Stimulated activated CD8-positive, alpha-beta memory T cell treated with anti-CD3 and anti-CD28 coated beads, Interleukin-15, amount 100 ng/mL, for 24 hours (primary cell): ENCODE measurements around the gene PSMD3.

ENCODE experiments used
- DNase-seq: peaks from one replicate; pipeline ENCODE4 v3.0.0-alpha.2; 2020; ENCODE audit warnings: low read depth

Gene PSMD3

DNA sequence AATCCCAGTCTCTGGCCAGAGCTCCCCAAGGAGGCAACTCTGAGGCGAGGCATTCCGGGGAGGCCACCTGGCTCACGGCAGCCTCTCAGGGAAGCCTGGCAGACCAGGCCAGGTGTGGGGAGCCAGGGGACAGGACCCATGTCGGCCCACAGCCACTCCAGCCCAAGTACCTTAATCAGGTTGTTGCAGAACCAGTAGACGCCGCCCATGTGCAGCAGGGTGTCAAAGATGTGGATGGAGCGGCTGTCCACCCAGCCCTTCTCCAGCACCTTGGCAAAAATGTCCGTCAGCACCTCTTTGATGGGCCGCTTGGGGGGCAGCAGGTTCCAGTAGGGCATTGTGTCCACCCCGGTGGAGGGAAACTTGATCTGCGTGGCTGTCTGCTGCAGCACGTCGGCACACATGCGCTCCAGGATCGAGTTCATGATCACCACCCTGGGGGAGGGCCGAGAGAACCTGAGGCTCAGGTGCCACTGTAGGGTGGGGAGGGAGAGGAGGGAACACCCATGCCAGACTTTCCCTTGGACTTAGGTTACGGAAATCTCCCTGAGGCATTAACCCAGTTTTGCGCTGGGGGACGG lies 42.4 kb downstream of the PSMD3 start:
- DNase-seq = no peak

DNA sequence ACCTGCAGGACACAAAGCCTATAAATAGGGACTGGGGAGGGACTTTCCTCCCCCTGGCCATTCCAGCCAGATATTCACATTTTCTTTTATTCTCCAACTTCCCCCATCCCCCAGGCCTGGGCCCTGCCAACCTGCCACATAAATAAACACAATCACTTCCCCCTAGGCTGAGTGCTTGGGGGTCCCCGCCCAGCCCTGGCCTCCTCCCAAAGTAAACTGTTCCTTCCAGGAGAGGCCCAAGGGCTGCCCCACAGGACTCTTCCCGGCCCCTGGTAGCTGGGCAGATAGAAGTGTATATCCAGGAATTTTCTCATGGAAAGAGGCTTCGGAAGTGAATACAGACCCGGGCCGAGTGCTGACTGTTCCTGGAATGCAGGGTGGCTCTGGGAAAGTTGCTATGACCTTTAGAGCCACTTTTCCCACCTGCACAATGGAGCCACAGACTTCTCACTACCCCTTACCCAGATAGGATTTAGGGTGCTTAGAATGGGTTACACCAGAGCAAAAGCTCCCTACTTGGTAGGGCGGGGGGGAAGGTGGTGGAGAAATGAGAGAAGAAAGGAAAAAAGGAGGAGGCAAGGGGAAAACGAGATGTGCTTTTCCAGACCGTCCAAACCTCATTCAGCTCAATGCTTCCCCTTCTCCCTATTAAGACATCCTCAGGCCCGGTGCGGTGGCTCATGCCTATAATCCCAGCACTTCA lies 43.1 kb downstream of the PSMD3 start:
- DNase-seq = no peak

DNA sequence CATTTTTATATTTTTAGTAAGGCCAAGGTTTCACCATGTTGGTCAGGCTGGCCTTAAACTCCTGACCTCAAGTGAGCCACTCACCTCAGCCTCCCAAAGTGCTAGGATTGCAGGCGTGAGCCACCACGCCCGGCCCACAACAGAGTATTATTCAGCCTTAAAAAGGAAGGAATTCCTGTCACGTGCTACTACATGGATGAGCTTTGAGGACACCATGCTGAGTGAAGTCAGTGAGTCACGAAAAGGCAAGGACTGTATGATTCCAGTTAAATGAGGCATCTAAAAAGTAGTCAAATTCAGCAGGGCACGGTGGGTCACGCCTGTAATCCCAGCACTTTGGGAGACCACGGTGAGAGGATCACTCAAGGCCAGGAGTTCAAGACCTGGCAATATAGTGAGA lies 44.3 kb downstream of the PSMD3 start:
- DNase-seq = no peak

DNA sequence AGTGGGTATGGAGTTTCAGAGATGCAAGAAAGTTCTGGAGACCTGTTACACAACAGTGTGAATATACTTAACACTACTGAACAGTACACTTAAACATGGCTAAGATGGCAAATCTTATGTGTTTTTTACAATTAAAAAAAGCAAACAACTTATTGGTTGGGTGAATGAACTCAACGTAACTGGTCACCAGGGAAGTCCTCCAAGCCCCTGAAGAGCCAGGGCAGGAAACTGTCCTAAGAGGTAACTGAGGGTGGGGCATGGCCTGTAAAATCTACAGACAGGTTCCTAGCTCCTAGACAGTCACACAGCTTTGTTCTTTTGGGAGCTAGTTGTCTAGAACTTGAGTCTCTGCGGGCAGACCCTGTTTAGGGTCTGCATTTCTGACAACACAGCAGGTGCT lies 45.0 kb downstream of the PSMD3 start:
- DNase-seq = no peak

DNA sequence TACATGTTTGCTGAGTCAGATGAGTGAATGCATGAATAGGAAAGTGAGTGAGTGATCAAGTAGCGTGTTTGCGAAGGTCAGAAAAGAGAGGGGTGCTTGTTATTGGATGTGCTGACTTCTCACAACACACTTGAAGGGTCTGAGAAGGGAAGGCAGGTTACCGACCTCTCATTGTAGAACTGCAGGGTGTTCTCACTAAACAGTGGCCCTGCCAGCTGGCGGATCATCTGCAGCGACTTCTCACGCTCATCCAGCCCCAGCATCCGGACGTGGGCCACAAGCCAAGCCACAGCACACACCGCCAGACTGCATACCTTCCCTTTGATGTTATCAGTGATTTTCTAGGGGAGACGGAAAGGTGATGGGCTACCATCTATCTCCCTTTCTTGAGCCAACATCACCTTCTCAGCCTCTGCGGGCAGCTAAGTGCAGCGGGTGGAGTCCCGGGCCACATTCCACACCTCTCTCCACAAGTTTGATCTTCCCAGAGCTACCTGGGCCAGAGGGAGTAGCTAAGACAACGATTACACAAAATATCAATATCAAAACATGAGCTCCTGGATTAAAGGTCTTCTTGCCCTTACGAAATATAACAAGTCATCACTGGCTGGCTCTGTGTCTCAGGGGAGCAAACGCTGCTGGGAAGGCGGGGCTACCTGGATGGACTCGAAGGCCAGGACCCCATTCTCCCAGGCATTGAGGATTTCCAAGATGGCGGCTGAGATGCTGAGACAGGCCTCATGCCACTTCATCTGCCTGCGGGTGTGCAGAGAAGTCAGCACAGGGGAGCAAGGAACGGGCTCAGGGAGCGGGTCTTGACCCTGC lies 45.6 kb downstream of the PSMD3 start:
- no peak for DNase-seq

DNA sequence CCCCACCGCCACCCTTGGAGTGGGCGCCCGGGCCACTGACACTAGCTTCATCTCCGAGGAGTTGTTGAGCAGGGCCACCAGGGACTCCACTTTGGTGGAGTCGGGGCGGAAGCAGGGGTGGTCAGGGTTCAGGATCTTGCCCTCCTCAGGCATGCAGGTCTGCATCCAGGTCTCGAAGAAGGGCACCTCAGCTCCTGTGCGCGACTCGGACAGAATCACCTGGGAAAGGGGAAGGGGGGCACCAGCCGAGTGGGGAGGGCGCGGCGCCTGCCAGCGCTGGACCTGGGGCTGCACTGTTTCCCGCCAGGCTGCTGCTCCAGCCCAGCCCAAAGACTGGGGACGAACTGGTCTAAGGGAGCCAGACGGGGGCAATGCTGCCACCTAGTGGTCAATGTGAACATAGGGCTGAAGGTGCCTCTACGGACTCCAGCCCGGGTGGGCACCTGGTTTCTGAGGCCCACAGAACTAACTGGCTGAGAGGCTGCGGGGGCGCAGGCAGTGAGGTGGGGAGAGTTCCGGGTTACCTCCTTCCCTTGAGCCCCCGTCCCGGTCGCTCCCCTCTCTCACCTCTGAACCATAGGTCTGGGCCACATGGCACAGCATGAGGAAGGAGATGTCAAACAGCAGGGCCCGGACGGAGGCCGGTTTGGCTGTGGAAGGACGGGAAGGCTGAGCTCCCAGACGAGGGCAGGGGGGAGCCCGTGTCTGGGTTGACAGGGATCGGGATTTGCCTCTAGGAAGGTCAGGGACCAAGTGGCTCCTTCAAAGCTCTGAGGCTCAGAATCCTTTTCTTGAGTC lies 46.4 kb downstream of the PSMD3 start:
- peak; percentile 43 for DNase-seq

DNA sequence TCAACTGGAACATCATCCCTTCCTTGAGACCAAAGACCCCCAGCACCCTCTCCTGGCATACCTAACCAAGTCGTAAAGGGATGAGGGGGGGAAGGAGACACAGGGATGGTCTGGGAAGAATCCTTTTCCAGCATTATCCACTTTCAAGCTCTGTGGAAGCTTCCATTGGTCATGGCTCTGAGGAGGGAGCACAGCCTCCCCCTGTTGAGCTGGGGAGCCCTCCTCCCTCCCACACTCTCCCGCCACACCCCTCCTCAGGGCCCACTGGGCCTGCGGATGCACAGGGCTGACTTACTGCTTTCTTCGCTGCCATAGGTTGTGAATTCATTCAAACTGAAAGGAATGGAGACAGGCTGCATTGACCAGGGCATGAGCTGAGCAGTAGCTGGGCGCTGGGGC lies 47.0 kb downstream of the PSMD3 start:
- no peak for DNase-seq

DNA sequence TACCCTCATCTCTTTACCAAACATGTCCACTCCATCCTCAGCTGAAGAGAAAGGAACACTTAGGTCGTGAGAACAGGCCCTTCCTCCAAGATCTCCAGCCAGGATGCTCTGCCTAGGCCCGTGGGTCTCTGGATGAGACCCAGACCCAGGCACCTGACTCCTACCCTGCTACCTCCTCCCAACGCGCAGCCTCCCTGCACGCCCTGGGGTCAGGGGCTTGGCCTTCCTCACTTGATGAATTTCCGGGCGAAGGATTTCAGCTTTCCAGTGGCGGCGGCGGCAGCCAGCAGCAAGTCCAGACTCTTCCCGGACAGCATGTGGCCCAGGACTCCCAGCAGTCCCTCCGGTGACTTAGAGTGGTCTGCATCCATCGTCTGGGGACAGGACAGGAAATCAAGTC lies 48.0 kb downstream of the PSMD3 start:
- no peak for DNase-seq

DNA sequence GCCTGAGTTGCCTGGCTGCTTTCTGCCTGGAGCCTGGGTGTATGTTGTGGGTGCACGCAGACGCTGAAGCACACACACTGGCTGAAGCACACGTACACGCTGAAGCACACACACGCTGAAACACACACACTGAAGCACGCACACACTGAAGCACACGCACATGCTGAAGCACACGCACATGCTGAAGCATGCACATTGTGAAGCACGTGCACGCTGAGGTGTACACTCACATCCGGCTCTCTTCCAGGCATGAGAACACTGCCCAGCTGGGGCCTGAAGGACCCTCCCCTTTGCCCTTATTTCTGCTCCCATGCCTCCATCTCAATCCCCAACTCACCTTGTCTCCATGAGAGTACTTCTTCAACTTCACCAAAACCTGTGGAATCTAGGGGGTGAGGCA lies 51.1 kb downstream of the PSMD3 start:
- DNase-seq = no peak

DNA sequence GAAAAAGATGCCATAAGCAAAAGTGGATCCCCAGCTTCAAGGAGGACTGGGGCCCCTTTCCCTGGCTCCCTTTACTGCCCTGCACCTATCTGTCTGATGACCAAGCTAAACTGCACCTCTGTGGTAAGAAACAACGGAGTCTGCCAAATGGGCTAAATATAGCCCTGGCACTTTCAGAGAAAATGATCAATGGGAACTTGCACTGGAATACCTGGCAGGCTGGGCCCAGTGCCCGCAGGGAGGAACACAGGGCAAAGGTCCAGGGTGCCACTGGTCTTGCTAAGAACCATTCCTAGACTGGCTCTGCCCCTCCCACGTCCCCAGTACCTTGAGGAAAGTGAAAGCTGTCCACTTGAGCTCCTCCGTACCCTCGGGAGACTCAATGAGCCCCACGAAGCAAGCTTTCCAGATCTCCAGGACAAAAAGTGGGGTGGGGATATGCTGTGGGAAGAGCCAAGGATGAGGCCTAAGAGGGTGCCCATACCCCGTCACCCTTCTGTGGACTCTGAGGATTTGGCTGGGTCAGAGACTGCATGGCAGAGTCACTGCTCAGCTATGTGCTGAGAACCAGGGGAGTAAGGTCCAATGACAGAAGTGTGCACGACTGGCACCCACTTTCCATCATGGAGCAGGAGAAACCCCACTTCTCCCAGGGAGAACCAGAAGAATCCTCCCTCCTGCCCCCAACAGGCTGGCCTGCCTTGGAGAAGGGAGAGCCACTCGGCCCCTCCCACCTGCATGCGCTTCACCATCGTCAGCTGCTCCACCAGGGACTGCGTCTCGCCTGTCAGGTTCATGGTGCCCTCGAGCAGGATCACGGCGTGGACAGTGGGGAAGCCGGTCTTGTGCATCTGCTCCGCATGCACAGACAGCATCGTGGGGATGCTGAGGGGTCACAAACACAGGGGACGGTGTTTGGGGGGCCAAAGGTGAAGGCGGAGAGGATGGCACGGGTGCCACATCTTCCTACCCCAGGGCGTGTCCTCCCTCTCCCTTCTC lies 52.0 kb downstream of the PSMD3 start:
- no peak for DNase-seq

DNA sequence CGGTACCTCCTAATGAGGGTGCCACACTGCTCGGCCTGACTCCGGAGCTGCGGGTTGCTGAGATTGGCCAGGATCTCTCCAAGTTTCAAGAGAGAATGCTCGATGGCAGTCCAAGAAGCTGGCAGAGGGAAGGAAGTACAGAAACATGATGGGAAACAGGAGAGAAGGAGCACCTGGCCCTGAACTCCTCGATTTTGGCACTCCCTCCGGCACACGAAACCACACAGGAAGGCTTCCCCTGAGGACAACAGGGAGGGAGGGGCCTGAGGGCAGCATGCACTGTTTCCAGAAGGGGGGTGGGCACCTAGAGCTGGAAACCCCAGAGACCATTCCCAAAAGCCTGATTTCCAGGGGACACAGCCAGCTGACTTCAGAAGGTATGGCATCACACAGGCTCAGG lies 52.7 kb downstream of the PSMD3 start:
- DNase-seq = no peak

DNA sequence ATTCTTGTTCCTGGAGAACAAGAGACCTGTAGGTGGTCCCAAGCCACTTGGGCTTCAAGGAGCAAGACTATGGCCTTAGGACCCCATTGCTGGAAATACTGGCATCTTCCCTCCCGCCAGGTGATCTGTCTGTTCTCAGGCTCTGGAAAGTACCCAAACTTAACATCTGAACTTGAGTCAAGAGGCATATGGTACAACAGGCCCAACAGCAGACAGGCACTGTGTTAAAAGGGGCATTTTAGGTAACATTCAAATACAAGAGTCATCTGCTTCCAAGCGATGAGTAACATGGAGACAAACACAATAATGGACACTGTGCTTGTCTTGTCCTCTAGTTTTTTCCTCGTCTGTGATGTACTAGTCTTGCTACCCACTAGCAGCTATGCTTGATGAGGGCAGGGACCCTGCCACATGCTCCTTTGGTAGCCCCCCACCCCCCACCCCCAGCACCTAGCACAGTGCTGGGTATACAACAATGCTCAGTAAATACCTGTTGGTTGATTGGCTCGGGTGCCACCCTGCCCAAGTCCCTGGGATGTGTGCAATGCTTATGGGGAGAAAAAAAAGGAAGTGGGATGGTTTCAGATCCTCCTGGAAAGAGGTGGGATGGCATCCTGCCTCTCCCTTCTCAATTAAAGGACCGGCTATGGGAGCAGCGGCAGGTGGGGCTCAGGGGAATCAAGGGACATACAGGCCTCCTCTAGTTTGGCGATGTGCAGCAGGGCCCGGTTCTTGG lies 54.0 kb downstream of the PSMD3 start:
- DNase-seq = no peak

DNA sequence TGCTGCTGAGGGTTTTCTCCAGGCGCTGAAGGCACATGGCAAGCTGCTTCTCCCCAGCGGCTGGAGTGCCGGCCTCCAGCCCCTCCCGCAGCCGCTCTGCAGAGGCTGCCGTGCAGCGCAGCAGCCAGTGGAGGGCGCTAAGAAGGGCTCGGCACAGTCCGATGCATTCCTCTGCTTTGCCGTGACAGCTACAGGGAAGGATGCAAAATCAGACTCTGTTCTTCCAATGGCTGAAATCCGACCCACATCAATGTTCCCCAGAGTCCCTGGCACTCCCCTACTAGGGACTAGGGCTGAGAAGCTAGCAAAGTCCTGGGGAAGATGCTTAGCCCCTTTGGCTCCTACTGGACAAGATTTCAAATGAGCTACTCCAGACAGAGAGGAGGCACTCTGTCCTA lies 54.6 kb downstream of the PSMD3 start:
- DNase-seq = no peak

DNA sequence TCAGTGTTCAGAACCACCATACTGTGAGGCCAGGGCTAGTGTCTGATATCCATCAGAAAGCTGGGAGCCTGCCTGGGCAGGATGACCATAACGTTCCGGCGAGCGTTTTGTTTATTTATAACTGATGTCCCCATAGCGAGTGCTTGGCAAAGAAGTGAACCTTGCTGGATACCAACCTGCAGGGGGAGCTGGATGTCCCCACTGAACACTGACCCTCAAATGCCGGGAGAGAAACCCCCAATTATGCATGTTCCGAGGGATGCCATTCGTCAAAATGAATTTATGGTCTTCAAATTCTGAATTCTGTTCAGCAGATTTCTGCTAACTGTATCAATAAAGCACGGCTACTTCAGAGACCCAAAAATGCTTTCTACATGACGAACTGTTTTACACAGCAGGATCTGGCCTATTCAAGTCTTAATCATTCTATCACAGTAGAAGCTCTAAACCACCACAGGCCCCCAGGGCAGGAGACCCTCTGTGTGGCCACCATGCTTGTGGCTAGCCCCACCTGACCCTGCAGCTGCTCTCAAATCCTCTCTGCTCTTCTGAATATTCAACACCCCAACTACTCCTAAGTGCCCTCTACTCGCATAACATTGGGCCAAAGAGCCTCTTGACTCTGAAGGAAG lies 58.4 kb downstream of the PSMD3 start:
- DNase-seq = no peak

DNA sequence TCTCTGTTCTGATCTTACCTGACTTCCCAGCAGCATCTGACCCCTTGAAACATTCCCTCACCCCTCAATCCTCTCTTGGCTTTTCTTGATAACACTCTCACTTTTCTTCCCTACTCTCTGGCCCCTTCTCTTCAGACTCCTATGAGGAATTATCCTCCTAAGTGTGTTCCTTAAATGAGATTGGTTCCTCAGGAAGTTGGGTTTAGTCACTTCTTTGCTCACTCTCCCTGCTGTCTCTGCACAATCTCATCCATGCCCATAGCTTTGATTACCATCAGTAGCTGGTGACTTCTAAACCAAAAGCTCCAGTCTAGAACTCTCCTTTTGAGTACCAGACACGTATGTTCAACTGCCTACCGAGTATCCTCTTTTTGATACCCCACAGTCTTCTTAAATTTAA lies 60.6 kb downstream of the PSMD3 start:
- no peak for DNase-seq
